ENCODE measurements around the gene IYD.

Gene IYD

GRCh38 chr6:150395388-150396009, 26.7 kb downstream of the IYD start:
- DNase-seq, result no peak

- DNase-seq, result no peak
These were observed 34.8 kb downstream of the IYD start for GRCh38 chr6:150403458-150404246.

- no peak for DNase-seq
These were observed 38.1 kb downstream of the IYD start for GRCh38 chr6:150406948-150407347.

GRCh38 chr6:150408842-150409241, 40.0 kb downstream of the IYD start:
- DNase-seq, result no peak

- DNase-seq, result no peak
These were observed 40.8 kb downstream of the IYD start for GRCh38 chr6:150409576-150410066.

- DNase-seq, result no peak
These were observed 41.6 kb downstream of the IYD start for GRCh38 chr6:150410399-150410798.

- DNase-seq, result no peak
These were observed 42.1 kb downstream of the IYD start for GRCh38 chr6:150410906-150411305.

- no peak for DNase-seq
These were observed 43.4 kb downstream of the IYD start for GRCh38 chr6:150412221-150412620.

GRCh38 chr6:150413198-150413597, 44.4 kb downstream of the IYD start:
- no peak for DNase-seq

- DNase-seq, result no peak
These were observed 45.0 kb downstream of the IYD start for GRCh38 chr6:150413781-150414281.

GRCh38 chr6:150416128-150416527, 47.3 kb downstream of the IYD start:
- DNase-seq, result no peak

GRCh38 chr6:150417250-150417649, 48.4 kb downstream of the IYD start:
- no peak for DNase-seq

- no peak for DNase-seq
These were observed 49.4 kb downstream of the IYD start for GRCh38 chr6:150417899-150418826.

- DNase-seq, result peak; percentile 36
These were observed 50.2 kb downstream of the IYD start for GRCh38 chr6:150418827-150419594.

GRCh38 chr6:150420428-150420827, 51.6 kb downstream of the IYD start:
- DNase-seq, result no peak

- DNase-seq, result no peak
These were observed 52.1 kb downstream of the IYD start for GRCh38 chr6:150420926-150421325.

GRCh38 chr6:150425508-150425907, 56.7 kb downstream of the IYD start:
- DNase-seq, result no peak

- DNase-seq, result no peak
These were observed 57.4 kb downstream of the IYD start for GRCh38 chr6:150426198-150426597.

- DNase-seq, result no peak
These were observed 58.3 kb downstream of the IYD start for GRCh38 chr6:150427037-150427602.

GRCh38 chr6:150427843-150428242, 59.0 kb downstream of the IYD start:
- DNase-seq, result no peak

- no peak for DNase-seq
These were observed 62.0 kb downstream of the IYD start for GRCh38 chr6:150430815-150431214.

GRCh38 chr6:150435360-150435759, 66.5 kb downstream of the IYD start:
- no peak for DNase-seq
